HEK293 (cell line): ENCODE measurements around the gene CA10.

Source experiments
- CTCF ChIA-PET: fragments of 350-600 bp; formaldehyde crosslinking; extraction: SDS; loops from one replicate; lab custom pipeline; 2021; ENCODE audit warnings: antibody characterized with exemption; lab: Yijun Ruan, JAX
- POLR2A ChIA-PET: fragments of 300-600 bp; formaldehyde crosslinking; extraction: SDS; loops from one replicate; lab custom pipeline; 2020; ENCODE audit warnings: antibody characterized with exemption, inconsistent platforms; lab: Yijun Ruan, JAX
- H3K27ac ChIP-seq: fragments of 200-500 bp; sonication (Bioruptor generic); 2 replicates; pipeline ENCODE4 v1.5.1; 2014; ENCODE audit warnings: low read depth, low read length, control low read depth, inconsistent platforms; ENCODE audit errors: extremely low read depth
- H3K36me3 ChIP-seq, 2 experiments: fragments of 200-500 bp in 1 of 2; sonication (Bioruptor generic) in 1 of 2; 1 replicate in 1 of 2; 2 replicates in 1 of 2; pipeline ENCODE4 v1.5.1; 2014 to 2017; ENCODE audit warnings: inconsistent platforms in 2 of 2, low read length in 2 of 2; ENCODE audit not compliant: control insufficient read depth in 2 of 2, insufficient read depth in 1 of 2
- H3K4me1 ChIP-seq: fragments of 200-500 bp; sonication (Bioruptor generic); 2 replicates; pipeline ENCODE4 v1.5.1; 2014; ENCODE audit warnings: mild to moderate bottlenecking, low read length, inconsistent platforms; ENCODE audit not compliant: control insufficient read depth, insufficient read depth
- H3K4me3 ChIP-seq: 2 replicates; pipeline ENCODE4 v1.5.1; 2011; ENCODE audit warnings: low read depth, mild to moderate bottlenecking, control low read depth, low read length, moderate library complexity
- H3K9me3 ChIP-seq: fragments of 200-500 bp; sonication (Bioruptor generic); 2 replicates; pipeline ENCODE4 v1.5.1; 2014; ENCODE audit warnings: low read depth, low read length, inconsistent platforms; ENCODE audit not compliant: control insufficient read depth, insufficient read depth
- BCL6B ChIP-seq: fragments of 450-650 bp; formaldehyde crosslinking; IDR thresholded peaks from 2 replicates; pipeline ENCODE4 v1.5.1; 2017; ENCODE audit warnings: missing biosample characterization, missing genetic modification characterization
- ZIC2 ChIP-seq: fragments of 450-650 bp; formaldehyde crosslinking; IDR thresholded peaks from 2 replicates; pipeline ENCODE4 v1.5.1; 2016; ENCODE audit warnings: missing biosample characterization, missing genetic modification characterization
- ZNF302 ChIP-seq: fragments of 450-650 bp; formaldehyde crosslinking; IDR thresholded peaks from 2 replicates; pipeline ENCODE4 v1.5.1; 2016; ENCODE audit warnings: missing biosample characterization, missing genetic modification characterization, low read depth
- ZNF350 ChIP-seq: fragments of 450-650 bp; formaldehyde crosslinking; IDR thresholded peaks from 2 replicates; pipeline ENCODE4 v1.5.0; 2017; ENCODE audit warnings: missing biosample characterization, mild to moderate bottlenecking, missing genetic modification characterization
- ZNF514 ChIP-seq: fragments of 450-650 bp; formaldehyde crosslinking; IDR thresholded peaks from 2 replicates; pipeline ENCODE4 v1.5.1; 2016; ENCODE audit warnings: missing biosample characterization, missing genetic modification characterization
- ZNF585B ChIP-seq: fragments of 450-650 bp; formaldehyde crosslinking; IDR thresholded peaks from 2 replicates; pipeline ENCODE4 v1.5.1; 2016; ENCODE audit warnings: missing biosample characterization, missing genetic modification characterization
- ZNF654 ChIP-seq: fragments of 450-650 bp; formaldehyde crosslinking; IDR thresholded peaks from 2 replicates; pipeline ENCODE4 v1.5.1; 2016; ENCODE audit warnings: low read depth, missing biosample characterization, missing genetic modification characterization
- TF ChIP-seq, protein P1 (sequence below): fragments of 450-650 bp; formaldehyde crosslinking; IDR thresholded peaks from 2 replicates; pipeline ENCODE4 v1.5.1; 2016; ENCODE audit warnings: missing biosample characterization, missing genetic modification characterization, borderline replicate concordance
- TF ChIP-seq, protein P2 (sequence below): fragments of 450-650 bp; formaldehyde crosslinking; IDR thresholded peaks from 2 replicates; pipeline ENCODE4 v1.5.1; 2016; ENCODE audit warnings: missing biosample characterization, missing genetic modification characterization, borderline replicate concordance
- TF ChIP-seq, protein P3 (sequence below): fragments of 450-650 bp; formaldehyde crosslinking; IDR thresholded peaks from 2 replicates; pipeline ENCODE4 v1.5.1; 2016; ENCODE audit warnings: missing biosample characterization, missing genetic modification characterization
- TF ChIP-seq, protein P4 (sequence below): fragments of 450-650 bp; formaldehyde crosslinking; IDR thresholded peaks from 2 replicates; pipeline ENCODE4 v1.5.1; 2016; ENCODE audit warnings: missing biosample characterization, missing genetic modification characterization

CA10 gene

DNA sequence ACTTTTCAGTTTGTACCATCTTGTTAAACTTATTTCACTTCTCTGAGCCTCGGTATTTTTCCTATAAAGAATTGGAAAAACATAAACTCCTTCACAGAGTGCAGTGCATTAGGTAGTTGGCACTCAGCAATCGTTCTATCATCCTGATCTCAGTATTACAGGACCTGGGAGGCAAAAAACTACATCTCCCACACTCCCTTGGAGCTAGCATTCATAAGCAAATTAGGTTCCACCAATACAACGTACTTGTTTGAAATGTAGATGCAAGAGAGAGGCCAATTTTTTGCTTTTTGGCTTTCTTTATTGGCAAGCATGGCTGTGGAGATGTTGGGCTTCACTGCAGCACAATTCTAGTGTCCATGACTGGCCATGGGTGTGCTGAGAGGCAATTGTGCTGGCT lies 285.2 kb downstream of the CA10 start:
- ChIA-PET CTCF (no interaction called here), POLR2A (no interaction called here)
- Histone ChIP-seq H3K36me3 (no peaks in the 10 kb centered on the region), H3K27ac (no peak overlapping the region), H3K4me3 (no peak overlapping the region), H3K4me1 (no peaks in the 10 kb centered on the region), H3K9me3 (no peaks in the 10 kb centered on the region)
- TF ChIP-seq ZNF514 (tag by site-specific recombination) (no peak), ZNF585B (0 out of 2 replicates have a peak, but pooled peaks have one; percentile 14)
- TF ChIP-seq, protein P1, sequence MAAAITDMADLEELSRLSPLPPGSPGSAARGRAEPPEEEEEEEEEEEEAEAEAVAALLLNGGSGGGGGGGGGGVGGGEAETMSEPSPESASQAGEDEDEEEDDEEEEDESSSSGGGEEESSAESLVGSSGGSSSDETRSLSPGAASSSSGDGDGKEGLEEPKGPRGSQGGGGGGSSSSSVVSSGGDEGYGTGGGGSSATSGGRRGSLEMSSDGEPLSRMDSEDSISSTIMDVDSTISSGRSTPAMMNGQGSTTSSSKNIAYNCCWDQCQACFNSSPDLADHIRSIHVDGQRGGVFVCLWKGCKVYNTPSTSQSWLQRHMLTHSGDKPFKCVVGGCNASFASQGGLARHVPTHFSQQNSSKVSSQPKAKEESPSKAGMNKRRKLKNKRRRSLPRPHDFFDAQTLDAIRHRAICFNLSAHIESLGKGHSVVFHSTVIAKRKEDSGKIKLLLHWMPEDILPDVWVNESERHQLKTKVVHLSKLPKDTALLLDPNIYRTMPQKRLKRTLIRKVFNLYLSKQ: no peak

DNA sequence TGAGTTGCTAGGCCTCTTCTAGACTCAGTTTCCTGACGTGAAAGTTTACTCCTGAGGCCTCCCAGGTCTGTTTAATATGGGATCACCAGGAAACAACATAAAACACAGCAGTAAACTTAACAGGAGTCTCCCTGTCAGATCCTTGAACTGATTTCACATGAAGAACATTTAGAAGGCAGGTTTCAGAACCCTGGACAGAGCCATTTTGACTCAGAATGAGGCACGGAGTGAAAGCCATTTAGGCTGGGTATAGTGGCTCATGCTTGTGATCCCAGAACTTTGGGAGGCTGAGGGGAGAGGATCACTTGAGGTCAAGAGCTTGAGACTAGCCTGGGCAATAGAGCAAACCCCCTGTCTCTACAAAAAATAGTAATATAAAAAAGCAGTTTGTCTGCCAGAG lies 289.1 kb downstream of the CA10 start:
- TF ChIP-seq, protein P2, sequence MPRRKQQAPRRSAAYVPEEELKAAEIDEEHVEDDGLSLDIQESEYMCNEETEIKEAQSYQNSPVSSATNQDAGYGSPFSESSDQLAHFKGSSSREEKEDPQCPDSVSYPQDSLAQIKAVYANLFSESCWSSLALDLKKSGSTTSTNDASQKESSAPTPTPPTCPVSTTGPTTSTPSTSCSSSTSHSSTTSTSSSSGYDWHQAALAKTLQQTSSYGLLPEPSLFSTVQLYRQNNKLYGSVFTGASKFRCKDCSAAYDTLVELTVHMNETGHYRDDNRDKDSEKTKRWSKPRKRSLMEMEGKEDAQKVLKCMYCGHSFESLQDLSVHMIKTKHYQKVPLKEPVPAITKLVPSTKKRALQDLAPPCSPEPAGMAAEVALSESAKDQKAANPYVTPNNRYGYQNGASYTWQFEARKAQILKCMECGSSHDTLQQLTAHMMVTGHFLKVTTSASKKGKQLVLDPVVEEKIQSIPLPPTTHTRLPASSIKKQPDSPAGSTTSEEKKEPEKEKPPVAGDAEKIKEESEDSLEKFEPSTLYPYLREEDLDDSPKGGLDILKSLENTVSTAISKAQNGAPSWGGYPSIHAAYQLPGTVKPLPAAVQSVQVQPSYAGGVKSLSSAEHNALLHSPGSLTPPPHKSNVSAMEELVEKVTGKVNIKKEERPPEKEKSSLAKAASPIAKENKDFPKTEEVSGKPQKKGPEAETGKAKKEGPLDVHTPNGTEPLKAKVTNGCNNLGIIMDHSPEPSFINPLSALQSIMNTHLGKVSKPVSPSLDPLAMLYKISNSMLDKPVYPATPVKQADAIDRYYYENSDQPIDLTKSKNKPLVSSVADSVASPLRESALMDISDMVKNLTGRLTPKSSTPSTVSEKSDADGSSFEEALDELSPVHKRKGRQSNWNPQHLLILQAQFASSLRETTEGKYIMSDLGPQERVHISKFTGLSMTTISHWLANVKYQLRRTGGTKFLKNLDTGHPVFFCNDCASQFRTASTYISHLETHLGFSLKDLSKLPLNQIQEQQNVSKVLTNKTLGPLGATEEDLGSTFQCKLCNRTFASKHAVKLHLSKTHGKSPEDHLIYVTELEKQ (tag by site-specific recombination): no peak
- TF ChIP-seq, protein P3, sequence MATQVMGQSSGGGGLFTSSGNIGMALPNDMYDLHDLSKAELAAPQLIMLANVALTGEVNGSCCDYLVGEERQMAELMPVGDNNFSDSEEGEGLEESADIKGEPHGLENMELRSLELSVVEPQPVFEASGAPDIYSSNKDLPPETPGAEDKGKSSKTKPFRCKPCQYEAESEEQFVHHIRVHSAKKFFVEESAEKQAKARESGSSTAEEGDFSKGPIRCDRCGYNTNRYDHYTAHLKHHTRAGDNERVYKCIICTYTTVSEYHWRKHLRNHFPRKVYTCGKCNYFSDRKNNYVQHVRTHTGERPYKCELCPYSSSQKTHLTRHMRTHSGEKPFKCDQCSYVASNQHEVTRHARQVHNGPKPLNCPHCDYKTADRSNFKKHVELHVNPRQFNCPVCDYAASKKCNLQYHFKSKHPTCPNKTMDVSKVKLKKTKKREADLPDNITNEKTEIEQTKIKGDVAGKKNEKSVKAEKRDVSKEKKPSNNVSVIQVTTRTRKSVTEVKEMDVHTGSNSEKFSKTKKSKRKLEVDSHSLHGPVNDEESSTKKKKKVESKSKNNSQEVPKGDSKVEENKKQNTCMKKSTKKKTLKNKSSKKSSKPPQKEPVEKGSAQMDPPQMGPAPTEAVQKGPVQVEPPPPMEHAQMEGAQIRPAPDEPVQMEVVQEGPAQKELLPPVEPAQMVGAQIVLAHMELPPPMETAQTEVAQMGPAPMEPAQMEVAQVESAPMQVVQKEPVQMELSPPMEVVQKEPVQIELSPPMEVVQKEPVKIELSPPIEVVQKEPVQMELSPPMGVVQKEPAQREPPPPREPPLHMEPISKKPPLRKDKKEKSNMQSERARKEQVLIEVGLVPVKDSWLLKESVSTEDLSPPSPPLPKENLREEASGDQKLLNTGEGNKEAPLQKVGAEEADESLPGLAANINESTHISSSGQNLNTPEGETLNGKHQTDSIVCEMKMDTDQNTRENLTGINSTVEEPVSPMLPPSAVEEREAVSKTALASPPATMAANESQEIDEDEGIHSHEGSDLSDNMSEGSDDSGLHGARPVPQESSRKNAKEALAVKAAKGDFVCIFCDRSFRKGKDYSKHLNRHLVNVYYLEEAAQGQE (tag by site-specific recombination): peak; percentile 92
- ChIA-PET POLR2A (no interaction called here), CTCF (interaction anchor here (1.2 to 2.2 kb wide), 2 partner anchors 8 to 10 kb away, joined by 3 to 15 read pairs; no protein-coding TSS in a partner anchor)
- no peaks in the 10 kb centered on the region for H3K36me3 ChIP-seq
- no peaks in the 10 kb centered on the region for H3K4me1 ChIP-seq
- H3K9me3 ChIP-seq: no peaks in the 10 kb centered on the region
- no peak overlapping the region for H3K4me3 ChIP-seq
- H3K27ac ChIP-seq: no peak overlapping the region

GRCh38 chr17:51860954-51861561 lies 297.5 kb downstream of the CA10 start:
- Histone ChIP-seq H3K9me3 (no peaks in the 10 kb centered on the region), H3K36me3 (no peaks in the 10 kb centered on the region), H3K4me3 (no peak overlapping the region), H3K27ac (no peak overlapping the region), H3K4me1 (no peaks in the 10 kb centered on the region)
- CTCF ChIA-PET: interaction anchor here (0.5 to 2.0 kb wide), 30 partner anchors 9 to 1669 kb away, joined by 3 to 22 read pairs (median 3); no protein-coding TSS in a partner anchor
- TF ChIP-seq ZIC2 (no peak), BCL6B (tag by site-specific recombination) (no peak), ZNF654 (tag by site-specific recombination) (peak; percentile 30), ZNF350 (tag by site-specific recombination) (no peak), ZNF302 (no peak)
- TF ChIP-seq, protein P4, sequence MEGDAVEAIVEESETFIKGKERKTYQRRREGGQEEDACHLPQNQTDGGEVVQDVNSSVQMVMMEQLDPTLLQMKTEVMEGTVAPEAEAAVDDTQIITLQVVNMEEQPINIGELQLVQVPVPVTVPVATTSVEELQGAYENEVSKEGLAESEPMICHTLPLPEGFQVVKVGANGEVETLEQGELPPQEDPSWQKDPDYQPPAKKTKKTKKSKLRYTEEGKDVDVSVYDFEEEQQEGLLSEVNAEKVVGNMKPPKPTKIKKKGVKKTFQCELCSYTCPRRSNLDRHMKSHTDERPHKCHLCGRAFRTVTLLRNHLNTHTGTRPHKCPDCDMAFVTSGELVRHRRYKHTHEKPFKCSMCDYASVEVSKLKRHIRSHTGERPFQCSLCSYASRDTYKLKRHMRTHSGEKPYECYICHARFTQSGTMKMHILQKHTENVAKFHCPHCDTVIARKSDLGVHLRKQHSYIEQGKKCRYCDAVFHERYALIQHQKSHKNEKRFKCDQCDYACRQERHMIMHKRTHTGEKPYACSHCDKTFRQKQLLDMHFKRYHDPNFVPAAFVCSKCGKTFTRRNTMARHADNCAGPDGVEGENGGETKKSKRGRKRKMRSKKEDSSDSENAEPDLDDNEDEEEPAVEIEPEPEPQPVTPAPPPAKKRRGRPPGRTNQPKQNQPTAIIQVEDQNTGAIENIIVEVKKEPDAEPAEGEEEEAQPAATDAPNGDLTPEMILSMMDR (tag by site-specific recombination): peak; percentile 30; the same call in 1 of the 2 replicates
- POLR2A ChIA-PET: no interaction called here
